Measurements from ENCODE around the gene PPFIA4. TPM values are rescaled to one million over a fixed set of nuclear protein-coding genes. Genes with fewer than 3 reads are reported as not detected.
"Not testable (repeated sequence)": the region's sequence is repeated elsewhere in the genome, so short reads cannot be mapped to it uniquely, and the experiment has no call there.

PPFIA4 gene
- total and polyA plus RNA-seq, 9 of the 15 experiments (the other 6 are each of a cell fraction or from before 2014, with no cell fraction given), result 0.07 to 12.0 (median 0.70) TPM

DNA sequence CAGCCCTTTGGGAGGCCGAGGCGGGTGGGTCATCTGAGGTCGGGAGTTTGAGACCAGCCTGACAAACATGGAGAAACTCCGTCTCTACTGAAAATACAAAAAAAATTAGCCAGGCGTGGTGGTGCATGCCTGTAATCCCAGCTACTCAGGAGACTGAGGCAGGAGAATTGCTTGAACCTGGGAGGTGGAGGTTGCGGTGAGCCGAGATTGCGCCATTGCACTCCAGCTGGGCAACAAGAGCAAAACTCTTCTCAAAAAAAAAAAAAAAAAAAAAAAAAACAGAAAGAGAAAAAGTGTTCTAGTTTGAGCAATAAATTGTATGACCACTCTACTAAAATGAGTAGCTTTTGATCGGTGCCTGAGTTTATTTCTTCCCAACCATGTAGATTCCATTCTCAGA, 40.2 kb upstream of the PPFIA4 start:
- POLR2A ChIA-PET, result interaction anchor here (0.7 to 1.0 kb wide), 2 partner anchors 14 to 1159 kb away, joined by 3 read pairs; no protein-coding TSS in a partner anchor
- H4K20me1 ChIP-seq (replicated peaks; ENCODE audit: control insufficient read depth, insufficient read depth, low read length); H3K9me3 ChIP-seq (replicated peaks; ENCODE audit: control insufficient read depth, insufficient read depth, low read depth, low read length); H3K79me2 ChIP-seq (ENCODE audit: control insufficient read depth, insufficient read depth, low read length); H3K9ac ChIP-seq (ENCODE audit: insufficient read depth in 1 of 2, low read depth in 2 of 2, low read length in 2 of 2); DNase-seq (ENCODE audit: extremely low read depth in 1 of 4, low spot score in 3 of 4); H3K36me3 ChIP-seq (ENCODE audit: control insufficient read depth, insufficient read depth, low read length); FAIRE-seq; intact Hi-C loops (cut with micrococcal nuclease); H3K4me3 ChIP-seq; ATAC-seq; H3K9me1 ChIP-seq (ENCODE audit: control insufficient read depth, insufficient read depth, low read length); H3K27ac ChIP-seq (ENCODE audit: extremely low read depth, low read depth, low read length); CTCF ChIA-PET (ENCODE audit: low intra/inter-chr PET ratio); H2AFZ ChIP-seq (ENCODE audit: low read depth, low read length); H3K4me2 ChIP-seq (ENCODE audit: insufficient read depth, low read length); H3K27me3 ChIP-seq (ENCODE audit: control insufficient read depth in 2 of 2, insufficient read depth in 2 of 2, low read length in 2 of 2); in situ Hi-C loops (cut with MboI); BruUV-seq (replicated peaks); TF ChIP-seq CEBPG (CRISPR knock-in tag; IDR thresholded peaks at IDR 0.05): not testable (repeated sequence)
- WGBS (ENCODE audit: insufficient coverage, low coverage, missing lambda C conversion rate), result 38% methylated on average over 7 of the region's 9 CpGs
- peaks cover 5 to 13% of the 10 kb centered on the region in 2 experiments; a peak in 3 of 5 replicates for H3K4me1 ChIP-seq (replicated peaks in 1 of 2; ENCODE audit: control insufficient read depth in 2 of 2, insufficient read depth in 2 of 2, low read length in 2 of 2)
- peak; percentile 71 for TF ChIP-seq CEBPB (tag; IDR thresholded peaks at IDR 0.05)
- TF ChIP-seq CEBPG (tag; conservative IDR thresholded peaks at IDR 0.05 in 1 of 2, IDR thresholded peaks at IDR 0.05 in 1 of 2), result peak in 1 of 2 experiments; percentile 25; a peak in 1 of 4 replicates

DNA sequence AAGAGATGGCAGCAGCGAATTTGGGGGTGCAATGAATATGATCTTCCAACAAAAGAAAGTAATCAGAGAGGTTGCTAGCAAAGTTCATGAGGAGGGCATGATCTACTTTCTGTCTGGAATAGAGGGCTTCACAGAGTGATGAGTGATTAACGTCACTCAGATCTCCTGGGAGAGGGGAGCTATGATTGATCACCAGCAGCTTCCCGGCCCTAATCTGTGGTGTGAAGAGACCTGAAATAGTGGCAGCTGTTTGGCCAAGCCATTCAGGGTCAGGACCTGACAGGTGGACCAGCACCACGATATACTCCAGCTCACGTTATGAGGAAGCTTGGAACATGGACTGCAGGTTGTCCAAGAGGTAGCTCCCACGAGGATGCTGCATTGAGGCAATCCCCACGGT, 39.0 kb upstream of the PPFIA4 start:
- TF ChIP-seq MEIS2 (IDR thresholded peaks at IDR 0.05; ENCODE audit: partially characterized antibody) (peak; percentile 62), ZZZ3 (IDR thresholded peaks at IDR 0.05) (no peak), TAL1 (IDR thresholded peaks at IDR 0.05) (no peak)
- TF ChIP-seq, protein P1, sequence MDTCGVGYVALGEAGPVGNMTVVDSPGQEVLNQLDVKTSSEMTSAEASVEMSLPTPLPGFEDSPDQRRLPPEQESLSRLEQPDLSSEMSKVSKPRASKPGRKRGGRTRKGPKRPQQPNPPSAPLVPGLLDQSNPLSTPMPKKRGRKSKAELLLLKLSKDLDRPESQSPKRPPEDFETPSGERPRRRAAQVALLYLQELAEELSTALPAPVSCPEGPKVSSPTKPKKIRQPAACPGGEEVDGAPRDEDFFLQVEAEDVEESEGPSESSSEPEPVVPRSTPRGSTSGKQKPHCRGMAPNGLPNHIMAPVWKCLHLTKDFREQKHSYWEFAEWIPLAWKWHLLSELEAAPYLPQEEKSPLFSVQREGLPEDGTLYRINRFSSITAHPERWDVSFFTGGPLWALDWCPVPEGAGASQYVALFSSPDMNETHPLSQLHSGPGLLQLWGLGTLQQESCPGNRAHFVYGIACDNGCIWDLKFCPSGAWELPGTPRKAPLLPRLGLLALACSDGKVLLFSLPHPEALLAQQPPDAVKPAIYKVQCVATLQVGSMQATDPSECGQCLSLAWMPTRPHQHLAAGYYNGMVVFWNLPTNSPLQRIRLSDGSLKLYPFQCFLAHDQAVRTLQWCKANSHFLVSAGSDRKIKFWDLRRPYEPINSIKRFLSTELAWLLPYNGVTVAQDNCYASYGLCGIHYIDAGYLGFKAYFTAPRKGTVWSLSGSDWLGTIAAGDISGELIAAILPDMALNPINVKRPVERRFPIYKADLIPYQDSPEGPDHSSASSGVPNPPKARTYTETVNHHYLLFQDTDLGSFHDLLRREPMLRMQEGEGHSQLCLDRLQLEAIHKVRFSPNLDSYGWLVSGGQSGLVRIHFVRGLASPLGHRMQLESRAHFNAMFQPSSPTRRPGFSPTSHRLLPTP (IDR thresholded peaks at IDR 0.05; ENCODE audit: borderline replicate concordance, extremely low read depth, insufficient read length), result no peak
- FAIRE-seq (no peak), DNase-seq (ENCODE audit: extremely low read depth in 1 of 4, low spot score in 3 of 4) (no peak), ATAC-seq (no peak)
- WGBS (ENCODE audit: insufficient coverage, low coverage, missing lambda C conversion rate), result 27% methylated on average over 7 of the region's 7 CpGs
- ChIA-PET POLR2A (interaction anchor here (0.7 to 2.4 kb wide), 4 partner anchors 10 to 551 kb away, joined by 3 to 8 read pairs (median 4); no protein-coding TSS in a partner anchor), CTCF (ENCODE audit: low intra/inter-chr PET ratio) (interaction anchor here (0.6 kb wide), 1 partner anchor 200 kb away, joined by 3 read pairs; no protein-coding TSS in a partner anchor)
- H3K9ac ChIP-seq (ENCODE audit: insufficient read depth in 1 of 2, low read depth in 2 of 2, low read length in 2 of 2), result no peak overlapping the region
- no peaks in the 10 kb centered on the region for H3K9me3 ChIP-seq (replicated peaks; ENCODE audit: control insufficient read depth, insufficient read depth, low read depth, low read length)
- intact Hi-C loops (cut with micrococcal nuclease) (no loop called here), in situ Hi-C loops (cut with MboI) (no loop called here)
- H4K20me1 ChIP-seq (replicated peaks; ENCODE audit: control insufficient read depth, insufficient read depth, low read length), result no peaks in the 10 kb centered on the region
- H3K79me2 ChIP-seq (ENCODE audit: control insufficient read depth, insufficient read depth, low read length), result no peaks in the 10 kb centered on the region
- no TSS peak for BruUV-seq (replicated peaks)
- no peaks in the 10 kb centered on the region for H3K36me3 ChIP-seq (ENCODE audit: control insufficient read depth, insufficient read depth, low read length)
- H3K27ac ChIP-seq (ENCODE audit: extremely low read depth, low read depth, low read length), result no peak overlapping the region
- H3K9me1 ChIP-seq (ENCODE audit: control insufficient read depth, insufficient read depth, low read length), result no peaks in the 10 kb centered on the region
- H3K4me2 ChIP-seq (ENCODE audit: insufficient read depth, low read length), result no peak overlapping the region
- H3K27me3 ChIP-seq (ENCODE audit: control insufficient read depth in 2 of 2, insufficient read depth in 2 of 2, low read length in 2 of 2), result no peaks in the 10 kb centered on the region
- H3K4me1 ChIP-seq (replicated peaks in 1 of 2; ENCODE audit: control insufficient read depth in 2 of 2, insufficient read depth in 2 of 2, low read length in 2 of 2), result peaks cover 5 to 9% of the 10 kb centered on the region in 2 experiments; a peak in 3 of 5 replicates
- no peak overlapping the region for H3K4me3 ChIP-seq
- H2AFZ ChIP-seq (ENCODE audit: low read depth, low read length), result no peak overlapping the region
